GM19467 (cell line): ENCODE data around the gene ZIC3.

Source experiments
- ATAC-seq: cut with Tn5 transposase; IDR thresholded peaks from one replicate; pipeline ENCODE4 v1.9.1; 2021; ENCODE audit warnings: mild to moderate bottlenecking, moderate library complexity; ENCODE audit not compliant: unreplicated experiment

ZIC3 gene

GRCh38 chrX:137573324-137574101 is 7.6 kb downstream of the ZIC3 start:
- ATAC-seq = no peak

DNA sequence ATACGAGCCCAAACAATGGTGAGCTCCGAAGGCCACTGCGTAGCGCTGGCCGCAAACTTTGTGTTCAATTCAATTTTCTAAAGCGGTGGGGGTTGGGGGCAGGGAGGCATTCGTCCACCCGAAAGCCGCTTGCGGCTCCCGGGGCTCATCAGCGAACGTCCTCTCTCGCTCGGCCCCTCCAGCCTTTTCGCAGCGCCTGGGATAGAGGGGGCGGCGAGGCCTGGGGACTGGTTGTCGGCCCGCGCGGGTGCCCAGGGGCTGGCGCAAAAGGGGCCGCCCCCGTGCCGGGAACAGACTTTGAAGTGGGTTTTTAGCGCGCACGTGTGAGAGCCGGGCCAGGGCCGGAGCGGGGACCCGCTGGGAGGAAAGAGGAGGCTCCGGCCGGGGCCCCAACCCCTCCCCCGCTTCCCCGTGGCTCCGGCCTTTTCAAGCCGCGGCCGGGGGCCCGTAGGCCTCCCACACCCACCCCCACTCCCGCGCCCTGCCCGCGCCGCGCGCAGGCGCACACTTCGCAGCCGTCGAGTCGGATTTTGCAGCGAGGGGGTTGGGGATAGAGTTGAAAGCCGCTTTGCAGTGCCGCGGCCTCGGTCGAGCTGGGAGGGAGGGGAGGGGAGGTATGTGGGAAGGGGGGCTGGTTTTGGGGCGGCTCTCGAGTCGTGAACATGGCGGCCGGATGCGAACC is 8.3 kb downstream of the ZIC3 start:
- no peak for ATAC-seq

DNA sequence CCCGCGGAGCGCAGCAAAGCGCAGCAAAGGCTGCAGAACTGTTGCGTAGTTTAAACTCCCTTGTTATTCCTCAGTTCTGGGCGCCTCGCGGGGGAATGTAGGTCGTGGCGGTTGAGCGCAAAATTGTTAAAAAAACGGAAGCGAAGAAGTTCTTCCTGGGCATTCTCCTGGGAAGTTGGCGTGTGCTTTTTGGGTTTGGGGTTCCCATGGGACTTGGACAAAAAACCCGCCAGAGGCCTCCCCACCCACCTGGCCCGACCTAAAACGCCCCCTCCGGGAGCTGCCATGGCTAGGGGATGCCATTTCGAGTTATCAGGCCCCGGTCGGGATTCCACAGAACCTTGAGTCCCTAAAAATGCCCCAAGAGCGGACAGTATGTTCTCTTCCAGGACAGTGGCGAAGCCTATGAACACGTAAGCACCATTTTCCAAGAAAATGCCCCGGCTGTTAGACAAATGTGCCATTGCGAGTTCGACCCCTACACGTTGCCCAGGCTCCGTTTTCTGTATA is 8.9 kb downstream of the ZIC3 start:
- no peak for ATAC-seq

DNA sequence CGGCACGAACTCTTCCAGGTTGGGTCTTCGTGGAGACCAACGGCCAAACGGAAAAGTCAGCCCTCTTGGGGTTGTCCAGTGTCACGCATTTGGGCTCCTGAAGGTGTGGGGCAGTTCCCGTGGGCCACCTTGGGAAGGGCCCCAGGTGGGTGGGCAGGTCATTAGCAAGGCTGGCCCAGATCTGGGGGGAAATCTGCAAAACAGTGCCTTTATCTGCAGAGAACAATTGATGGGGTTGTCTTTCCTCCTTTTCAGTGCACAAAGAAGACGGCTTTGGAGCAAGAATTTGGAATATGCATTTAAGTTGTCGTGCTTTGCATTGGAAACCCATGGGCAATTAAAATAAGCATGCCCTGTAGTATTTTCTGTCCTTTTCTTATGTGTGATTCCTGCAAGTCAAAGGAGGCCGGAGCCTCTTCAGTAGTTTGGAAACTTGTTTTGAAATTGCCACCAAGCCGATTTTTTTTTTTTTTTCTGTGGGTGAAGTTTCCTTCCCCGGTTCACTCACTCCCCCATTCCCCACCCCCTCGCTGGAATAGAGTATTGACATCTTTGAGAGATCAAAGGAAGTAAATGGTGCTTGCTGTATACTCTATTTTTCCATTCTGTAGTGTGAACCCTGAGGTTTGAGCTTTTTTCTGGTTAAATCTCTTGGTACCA is 9.8 kb downstream of the ZIC3 start:
- ATAC-seq = no peak

GRCh38 chrX:137587151-137587550 is 21.2 kb downstream of the ZIC3 start:
- no peak for ATAC-seq

DNA sequence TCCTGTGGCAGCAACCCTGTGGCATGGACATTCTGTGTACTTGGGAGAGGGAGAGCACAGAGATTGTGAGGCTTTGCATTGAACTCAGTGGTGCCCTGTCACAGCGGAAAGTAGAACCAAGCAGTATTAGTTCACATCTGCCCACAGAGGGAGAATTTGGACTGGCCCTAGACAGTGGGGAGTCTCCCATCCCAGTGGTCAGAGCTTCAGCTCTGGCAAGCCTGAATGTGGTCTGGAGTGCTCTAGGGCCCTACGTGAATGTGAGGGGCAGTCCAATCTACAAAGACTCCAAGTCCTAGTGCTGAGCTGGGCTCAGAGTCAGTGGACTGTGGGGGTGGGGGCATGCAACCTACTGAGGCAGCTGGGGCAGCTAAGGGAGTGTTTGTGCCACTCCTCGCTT is 34.8 kb downstream of the ZIC3 start:
- no peak for ATAC-seq
